Lower leg skin (tissue), 3 donors: ENCODE measurements around the gene TSPEAR.

Experiments used
- CTCF ChIP-seq, 3 donors: fragments of 450-650 bp; IDR thresholded peaks; one replicate each; pipeline ENCODE4 v1.5.1; 2016; ENCODE audit warnings: antibody characterized with exemption in 3 of 3, mild to moderate bottlenecking in 3 of 3, moderate library complexity in 2 of 3
- POLR2A ChIP-seq, 2 donors: fragments of 450-650 bp; IDR thresholded peaks; one replicate each; pipeline ENCODE4 v1.6.1; 2016 to 2017; ENCODE audit warnings: antibody characterized with exemption in 2 of 2, mild to moderate bottlenecking in 1 of 2, moderate library complexity in 1 of 2

GRCh38 chr21:44511938-44512275, 199.5 kb downstream of the TSPEAR start:
- no peak for TF ChIP-seq POLR2A (IDR thresholded peaks at IDR 0.05)
- TF ChIP-seq CTCF (IDR thresholded peaks at IDR 0.05), result no peak
